GM11168 (cell line): ENCODE measurements around the gene ZSCAN20.

Experiments
- in situ Hi-C: fragments of 300-500 bp; cut with MboI; formaldehyde crosslinking; loops from one replicate; pipeline ENCODE4 v1.12.0; 2022; ENCODE audit warnings: low sequenced_read_pairs; ENCODE audit not compliant: unreplicated experiment

The ZSCAN20 gene

DNA sequence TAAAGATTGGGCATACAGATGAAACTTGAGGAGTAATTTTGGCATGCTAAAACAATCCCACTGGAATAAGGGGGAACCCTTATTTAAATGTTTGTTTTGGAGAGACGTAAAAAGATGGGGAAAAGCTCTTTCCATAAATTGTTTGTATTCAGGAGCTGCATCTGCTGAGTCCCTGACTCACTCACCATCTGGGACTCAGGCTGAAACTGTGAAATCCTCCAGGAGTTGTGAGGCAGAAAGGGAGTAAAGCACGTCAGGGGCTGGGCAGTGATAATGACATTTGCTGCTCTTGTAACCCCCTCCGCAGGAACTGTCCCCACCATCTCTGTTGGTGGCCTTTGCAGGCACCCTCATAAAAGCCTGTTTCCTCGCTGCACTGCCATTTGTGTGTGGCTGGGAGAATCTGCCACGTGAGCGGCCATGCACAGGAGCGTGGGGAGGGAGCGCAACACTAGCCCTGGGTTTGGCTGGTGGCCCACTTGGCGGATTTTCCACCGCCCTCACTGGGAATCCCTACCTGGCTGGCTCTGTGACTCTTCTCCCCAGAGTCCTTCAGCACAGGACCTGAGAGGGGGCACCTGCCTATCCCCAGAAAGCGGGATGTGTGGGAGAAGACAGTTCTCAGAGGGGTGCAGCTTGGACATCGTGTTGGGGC lies 45.3 kb downstream of the ZSCAN20 start:
- in situ Hi-C loops: no loop called here

DNA sequence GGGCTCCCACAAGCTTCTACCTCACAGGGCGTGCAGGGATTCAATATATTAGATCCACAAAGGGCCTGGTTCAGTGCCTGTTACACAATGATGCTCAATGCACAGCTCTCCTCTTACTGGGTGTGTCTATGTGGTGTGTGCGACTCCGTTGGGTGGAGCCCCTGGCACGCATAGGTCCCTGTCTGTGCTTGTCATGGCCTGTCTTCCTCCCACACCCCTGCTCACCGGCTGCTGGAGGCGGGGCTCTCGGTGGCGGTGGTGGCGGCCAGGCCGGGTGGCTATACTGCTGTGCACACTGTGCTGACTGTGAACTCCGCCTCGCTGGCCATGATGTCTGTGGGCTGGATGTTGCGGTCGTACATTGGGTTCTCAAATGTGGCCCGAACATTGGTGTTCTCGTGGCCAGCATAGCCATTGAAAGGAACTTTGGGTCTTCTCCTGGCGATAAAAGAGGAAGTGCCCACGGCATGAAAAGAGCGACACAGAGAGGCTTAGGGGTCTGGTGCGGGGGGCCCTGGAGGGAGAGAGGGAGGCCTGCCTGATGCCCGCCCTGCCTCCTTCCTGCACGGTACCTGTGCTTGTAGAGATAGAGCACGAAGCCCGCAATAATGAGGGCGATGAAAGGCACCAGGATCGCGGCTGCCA lies 46.9 kb downstream of the ZSCAN20 start:
- in situ Hi-C loops: no loop called here

DNA sequence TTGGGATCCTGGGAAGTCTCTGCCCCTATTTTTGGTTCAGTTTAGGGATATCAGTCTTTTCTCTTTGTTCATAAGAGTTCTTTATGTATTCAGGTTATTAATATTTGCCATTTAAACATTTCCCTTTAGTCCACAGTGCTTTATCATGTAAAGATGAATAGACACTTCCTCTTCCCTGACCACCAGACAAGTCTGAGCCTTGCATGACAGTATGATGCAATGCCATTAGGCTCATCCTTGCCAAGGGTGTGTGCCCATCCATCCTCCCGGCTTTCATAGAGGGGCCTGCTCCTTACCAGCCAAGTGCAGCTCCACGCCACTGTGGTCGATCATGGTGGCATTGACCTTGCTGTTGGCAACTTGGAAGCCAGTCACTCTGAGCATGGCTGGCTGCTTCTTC lies 52.1 kb downstream of the ZSCAN20 start:
- in situ Hi-C loops: no loop called here

DNA sequence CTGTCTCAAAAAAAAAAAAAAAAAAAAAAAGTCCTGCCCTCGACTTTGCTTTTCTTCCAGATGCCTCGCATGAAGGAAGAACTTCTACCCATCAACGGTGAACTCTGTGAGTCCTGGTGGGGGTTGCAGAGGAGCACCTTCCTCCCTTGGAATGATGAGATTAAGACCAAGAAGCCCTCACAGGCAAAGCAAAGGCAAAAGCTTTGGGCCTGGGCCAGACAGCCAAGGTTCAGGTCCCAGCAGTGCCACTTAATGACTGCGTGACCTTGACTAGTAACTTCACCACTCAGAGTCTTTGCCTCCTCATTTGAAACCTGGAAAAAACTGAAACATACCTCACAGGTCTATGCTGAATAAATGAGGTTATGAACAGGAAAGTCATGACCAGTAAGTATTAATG lies 55.5 kb downstream of the ZSCAN20 start:
- in situ Hi-C loops: no loop called here

DNA sequence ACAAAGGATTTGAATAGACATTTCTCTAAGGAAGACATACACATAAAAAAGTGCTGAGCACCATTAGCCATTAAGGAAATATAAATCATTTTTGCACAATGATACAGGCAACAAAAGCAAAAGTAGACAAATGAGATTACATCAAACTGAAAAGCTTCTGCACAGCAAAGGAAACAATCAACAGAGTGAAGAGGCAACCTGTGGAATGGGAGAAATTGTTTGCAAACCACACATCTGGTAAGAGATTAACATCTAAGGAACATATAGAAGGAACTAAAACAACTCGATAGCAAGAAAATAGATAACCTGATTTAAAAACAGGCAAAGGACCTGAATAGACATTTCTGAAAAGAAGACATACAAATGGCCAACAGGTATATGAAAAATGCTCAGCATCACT lies 57.5 kb downstream of the ZSCAN20 start:
- in situ Hi-C loops: no loop called here

DNA sequence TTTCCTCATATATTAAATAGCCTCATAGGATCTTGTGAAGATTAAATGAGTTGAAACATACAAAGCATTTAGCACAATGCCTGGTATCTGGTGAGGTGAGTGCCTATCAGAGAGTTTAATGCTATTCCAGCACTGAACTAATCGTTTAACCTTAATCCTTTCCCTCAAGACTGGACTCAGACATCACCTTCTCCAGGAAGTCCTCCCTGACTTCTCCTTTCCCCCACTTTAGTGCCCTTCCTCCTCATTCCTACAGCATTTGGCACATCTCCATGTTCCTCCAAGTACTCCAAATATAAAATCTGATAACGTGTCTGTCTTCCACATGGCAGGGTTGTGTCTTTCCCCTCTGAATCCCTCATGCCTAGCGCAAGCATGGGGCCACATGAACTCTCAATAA lies 59.8 kb downstream of the ZSCAN20 start:
- in situ Hi-C loops: no loop called here

DNA sequence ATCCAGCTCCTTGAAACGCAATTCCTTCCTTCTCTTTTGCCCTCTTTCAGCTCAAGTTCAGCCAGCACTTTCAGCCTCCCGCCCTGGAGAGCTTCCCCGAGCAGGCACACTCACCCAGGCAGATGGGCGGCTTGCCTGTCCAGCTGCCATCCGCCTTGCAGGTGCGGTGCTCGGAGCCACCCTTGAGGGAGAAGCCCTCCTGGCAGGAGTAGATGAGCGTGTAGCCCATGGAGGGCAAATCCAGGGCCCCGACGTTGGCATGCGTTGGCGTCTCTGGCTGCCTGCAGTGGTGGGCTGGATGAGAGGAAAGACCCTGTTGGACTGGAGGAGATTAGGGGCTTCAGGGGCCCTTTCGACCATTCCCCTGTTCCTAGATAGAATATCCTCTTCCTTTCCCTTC lies 60.5 kb downstream of the ZSCAN20 start:
- in situ Hi-C loops: no loop called here

DNA sequence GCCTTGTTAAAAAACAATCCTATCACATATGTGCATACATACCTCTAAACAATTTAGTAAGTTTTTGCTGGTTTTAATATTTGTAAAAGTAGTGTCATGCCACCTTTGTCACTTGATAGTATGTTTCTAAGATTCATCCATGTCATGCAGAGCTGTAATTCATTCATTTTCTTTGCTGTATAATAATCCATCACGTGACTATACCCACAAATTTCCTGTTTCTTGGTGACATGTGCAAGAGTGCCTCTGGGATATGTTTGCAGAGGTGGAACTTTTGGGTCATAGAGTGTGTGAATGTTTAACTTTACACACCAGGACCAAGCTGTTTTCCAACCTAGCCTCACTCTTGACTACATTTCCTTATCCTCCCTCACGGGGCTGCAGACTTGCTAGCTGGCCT lies 62.9 kb downstream of the ZSCAN20 start:
- in situ Hi-C loops: no loop called here

DNA sequence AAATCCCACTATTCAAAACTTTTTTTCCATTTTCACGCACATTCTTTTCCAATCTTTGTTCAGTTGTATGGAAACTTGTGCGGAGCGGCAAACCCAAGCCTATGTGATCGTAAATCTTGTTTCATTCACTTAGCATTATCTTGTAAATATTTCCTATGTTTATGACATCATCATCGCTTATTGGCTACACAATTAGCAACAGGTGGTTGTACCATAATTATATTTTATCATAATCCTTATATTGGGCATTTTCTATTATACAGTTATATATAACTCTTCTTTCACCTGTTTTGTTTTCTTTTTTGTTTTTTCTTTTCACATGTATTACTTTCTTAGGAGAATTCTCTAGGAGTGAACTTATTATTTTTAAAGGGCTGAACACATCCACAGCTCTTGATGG lies 65.4 kb downstream of the ZSCAN20 start:
- in situ Hi-C loops: no loop called here

DNA sequence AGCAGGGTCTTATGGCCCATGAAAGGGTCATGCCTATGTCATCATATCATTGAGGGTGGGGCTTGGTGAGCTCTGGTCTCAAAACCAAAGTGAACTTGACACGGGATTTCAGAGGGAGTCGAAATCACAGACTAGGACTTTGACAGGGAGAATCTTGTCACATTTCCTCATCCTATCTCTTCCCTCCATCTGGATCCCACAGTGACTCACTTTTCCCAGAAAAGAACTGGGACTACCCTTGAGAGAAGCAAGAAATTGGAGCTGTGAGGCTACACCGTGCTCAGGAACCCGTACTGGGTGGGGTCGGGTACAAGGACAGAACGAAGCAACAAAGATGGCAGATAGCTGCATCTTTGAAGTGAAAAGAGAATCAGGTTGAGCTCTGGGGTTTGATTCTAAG lies 69.5 kb downstream of the ZSCAN20 start:
- in situ Hi-C loops: no loop called here
